ENCODE results near the gene WNT9A.
"Not testable (repeated sequence)": the region's sequence is repeated elsewhere in the genome, so short reads cannot be mapped to it uniquely, and the experiment has no call there.

The WNT9A gene

DNA sequence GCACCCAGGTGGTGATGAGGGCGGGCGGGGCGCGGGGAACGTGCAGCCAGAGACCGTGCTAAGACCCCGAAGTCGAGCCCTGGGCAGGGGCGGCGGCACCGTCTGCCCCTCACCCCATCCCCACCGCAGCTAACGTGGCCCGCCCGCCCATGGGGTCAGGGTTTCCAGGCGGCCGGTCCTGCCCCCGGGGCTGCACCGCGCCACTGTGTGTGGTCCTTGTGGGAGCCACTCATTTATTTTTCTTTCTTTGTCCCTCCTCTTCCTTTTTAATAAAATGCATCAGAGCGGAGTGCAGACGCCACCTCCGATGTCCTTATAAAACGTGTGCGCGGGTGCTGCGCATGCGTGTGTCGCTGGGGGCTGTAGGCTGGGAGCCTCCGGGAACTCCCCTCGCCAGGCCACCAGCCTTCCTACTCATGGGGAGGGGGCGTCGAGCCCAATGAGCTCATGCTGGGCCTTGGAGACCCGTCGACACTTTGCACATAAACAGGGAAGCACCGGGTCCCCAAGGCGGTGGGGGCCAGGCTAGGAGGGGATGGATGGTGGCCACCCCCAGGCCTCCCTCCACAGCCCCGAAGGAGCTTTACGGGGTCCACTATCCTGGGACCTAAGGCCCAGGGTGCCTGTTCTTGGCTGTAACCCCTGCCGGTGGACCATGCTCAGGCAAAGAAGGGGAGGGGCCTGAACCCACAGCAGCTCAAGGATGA lies 59.9 kb downstream of the WNT9A start:
- Histone ChIP-seq H3K27me3 (ENCODE audit: control insufficient read depth, insufficient read depth, low read length) (no peaks in the 10 kb centered on the region), H3K4me3 (ENCODE audit: low read length) (no peak overlapping the region), H3K36me3 (ENCODE audit: control insufficient read depth, insufficient read depth, low read length) (no peaks in the 10 kb centered on the region), H3K9me3 (ENCODE audit: control insufficient read depth, low read length) (no peaks in the 10 kb centered on the region), H3K9ac (ENCODE audit: low read length) (no peak overlapping the region), H3K4me1 (ENCODE audit: control insufficient read depth, insufficient read depth, low read length) (peaks cover 15% of the 10 kb centered on the region)

DNA sequence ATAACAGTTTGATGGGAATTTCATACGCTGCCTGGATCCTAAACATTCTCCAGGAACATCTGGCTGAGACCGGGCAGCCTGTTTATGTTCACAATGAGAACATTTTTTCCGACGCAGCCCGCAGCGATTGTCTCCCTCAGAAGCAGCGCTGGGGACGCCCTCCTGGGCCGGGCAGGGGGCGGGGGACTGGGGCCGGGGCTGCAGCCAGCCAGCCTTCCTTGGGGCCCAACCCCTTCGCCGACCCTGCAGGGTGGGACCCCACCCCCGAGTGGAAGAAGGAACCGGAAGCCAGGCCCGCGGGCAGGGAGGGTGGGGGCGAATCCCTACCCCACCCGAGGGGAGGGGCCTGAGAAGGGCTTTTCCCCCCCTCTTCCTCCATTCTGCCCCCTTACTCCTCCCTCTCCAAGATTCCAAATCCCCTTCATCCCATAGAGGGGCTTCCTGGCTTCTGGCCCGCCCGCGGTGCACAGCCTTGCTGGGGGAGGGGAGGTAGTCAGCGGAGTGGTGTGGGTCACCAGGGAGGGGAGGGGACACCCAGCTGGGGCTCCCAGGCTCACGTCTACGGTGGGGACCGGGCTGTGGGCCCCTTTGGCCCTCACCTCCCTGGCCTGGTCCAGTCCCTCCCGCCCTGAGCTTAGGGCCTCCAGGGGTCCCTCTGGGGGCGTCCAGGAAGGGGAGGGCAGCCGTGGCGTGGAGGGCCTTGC lies 60.6 kb downstream of the WNT9A start:
- H3K9me3 ChIP-seq (ENCODE audit: control insufficient read depth, low read length) = no peaks in the 10 kb centered on the region
- peaks cover 15% of the 10 kb centered on the region for H3K4me1 ChIP-seq (ENCODE audit: control insufficient read depth, insufficient read depth, low read length)
- H3K36me3 ChIP-seq (ENCODE audit: control insufficient read depth, insufficient read depth, low read length) = no peaks in the 10 kb centered on the region
- H3K9ac ChIP-seq (ENCODE audit: low read length) = peak overlapping the region; percentile 57
- no peak overlapping the region for H3K4me3 ChIP-seq (ENCODE audit: low read length)
- H3K27me3 ChIP-seq (ENCODE audit: control insufficient read depth, insufficient read depth, low read length) = no peaks in the 10 kb centered on the region

DNA sequence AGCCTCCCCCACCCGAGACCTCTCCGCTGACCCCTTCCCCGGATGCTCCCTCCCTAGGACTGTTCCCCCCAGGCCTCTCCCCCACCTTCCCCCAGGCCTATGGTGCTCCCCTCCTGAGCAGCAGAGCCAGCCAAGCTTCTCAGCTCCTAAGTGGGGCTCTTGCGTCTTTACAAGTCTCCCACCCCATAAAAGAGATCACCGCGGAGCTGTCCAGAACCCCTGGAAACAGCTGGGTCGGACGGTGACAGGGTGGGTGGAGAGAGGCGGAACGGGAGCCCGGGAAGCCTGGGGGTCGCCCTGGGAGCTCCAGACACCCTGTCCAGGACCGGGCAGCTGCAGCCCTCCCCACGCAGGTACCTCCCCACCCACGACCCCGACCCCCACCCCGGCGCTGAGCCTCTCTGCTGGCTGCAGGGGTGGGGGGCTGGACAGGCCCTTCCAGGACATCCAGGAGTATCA lies 61.2 kb downstream of the WNT9A start:
- H3K9me3 ChIP-seq (ENCODE audit: control insufficient read depth, low read length) = no peaks in the 10 kb centered on the region
- no peaks in the 10 kb centered on the region for H3K36me3 ChIP-seq (ENCODE audit: control insufficient read depth, insufficient read depth, low read length)
- peaks cover 15% of the 10 kb centered on the region for H3K4me1 ChIP-seq (ENCODE audit: control insufficient read depth, insufficient read depth, low read length)
- H3K9ac ChIP-seq (ENCODE audit: low read length) = peak overlapping the region; percentile 57
- no peaks in the 10 kb centered on the region for H3K27me3 ChIP-seq (ENCODE audit: control insufficient read depth, insufficient read depth, low read length)
- H3K4me3 ChIP-seq (ENCODE audit: low read length) = no peak overlapping the region

- Histone ChIP-seq H3K36me3 (ENCODE audit: control insufficient read depth, insufficient read depth, low read length) (no peaks in the 10 kb centered on the region), H3K4me3 (ENCODE audit: low read length) (no peak overlapping the region), H3K9me3 (ENCODE audit: control insufficient read depth, low read length) (no peaks in the 10 kb centered on the region), H3K4me1 (ENCODE audit: control insufficient read depth, insufficient read depth, low read length) (peaks cover 15% of the 10 kb centered on the region), H3K27me3 (ENCODE audit: control insufficient read depth, insufficient read depth, low read length) (no peaks in the 10 kb centered on the region), H3K9ac (ENCODE audit: low read length) (no peak overlapping the region)
These were observed 61.9 kb downstream of the WNT9A start for GRCh38 chr1:227885648-227886502.

GRCh38 chr1:227885135-227885647 lies 62.5 kb downstream of the WNT9A start:
- no peaks in the 10 kb centered on the region for H3K27me3 ChIP-seq (ENCODE audit: control insufficient read depth, insufficient read depth, low read length)
- H3K4me1 ChIP-seq (ENCODE audit: control insufficient read depth, insufficient read depth, low read length) = peaks cover 15% of the 10 kb centered on the region
- no peaks in the 10 kb centered on the region for H3K9me3 ChIP-seq (ENCODE audit: control insufficient read depth, low read length)
- H3K4me3 ChIP-seq (ENCODE audit: low read length) = no peak overlapping the region
- H3K36me3 ChIP-seq (ENCODE audit: control insufficient read depth, insufficient read depth, low read length) = no peaks in the 10 kb centered on the region
- no peak overlapping the region for H3K9ac ChIP-seq (ENCODE audit: low read length)

DNA sequence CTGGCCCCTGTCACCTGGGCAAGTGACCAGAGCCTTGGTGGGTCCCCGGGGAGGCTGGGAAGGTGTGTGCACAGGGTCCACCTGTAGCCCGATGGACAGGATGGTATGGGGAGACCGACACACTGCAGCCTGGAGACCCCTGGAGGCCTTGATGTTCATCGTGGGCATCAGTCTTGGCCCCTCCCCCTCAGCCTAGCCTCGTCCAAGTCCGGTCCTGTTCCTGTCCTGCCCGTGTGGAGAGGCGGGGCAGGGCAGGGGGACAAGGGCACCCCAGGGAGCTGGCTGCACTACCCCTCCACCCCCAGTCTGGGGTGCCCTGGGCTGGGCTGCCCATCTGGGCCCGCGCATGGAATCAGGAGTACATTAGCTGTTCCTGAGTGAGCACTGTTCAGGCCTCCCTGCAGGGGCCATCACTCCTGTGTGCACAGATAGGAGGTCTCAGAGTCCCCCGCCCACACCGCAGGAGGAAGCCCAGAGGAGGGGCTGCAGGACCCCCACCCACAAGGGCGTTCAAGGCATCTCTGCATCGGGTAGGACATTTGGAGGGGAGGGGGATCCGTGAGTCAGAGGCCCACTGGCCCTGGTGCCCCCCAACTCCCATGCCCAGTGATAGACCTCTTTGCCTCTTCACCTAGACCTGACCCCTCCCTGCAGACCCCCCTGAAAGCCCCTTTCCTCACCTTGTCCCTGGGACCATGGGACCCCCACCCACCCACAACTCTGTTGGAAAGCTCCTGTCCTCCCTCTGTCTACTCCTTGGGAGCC lies 63.2 kb downstream of the WNT9A start:
- H3K9me3 ChIP-seq (ENCODE audit: control insufficient read depth, low read length) = no peaks in the 10 kb centered on the region
- H3K4me3 ChIP-seq (ENCODE audit: low read length) = no peak overlapping the region
- no peak overlapping the region for H3K9ac ChIP-seq (ENCODE audit: low read length)
- no peaks in the 10 kb centered on the region for H3K27me3 ChIP-seq (ENCODE audit: control insufficient read depth, insufficient read depth, low read length)
- no peaks in the 10 kb centered on the region for H3K36me3 ChIP-seq (ENCODE audit: control insufficient read depth, insufficient read depth, low read length)
- peaks cover 15% of the 10 kb centered on the region for H3K4me1 ChIP-seq (ENCODE audit: control insufficient read depth, insufficient read depth, low read length)

GRCh38 chr1:227883641-227884301 lies 64.0 kb downstream of the WNT9A start:
- H3K9me3 ChIP-seq (ENCODE audit: control insufficient read depth, low read length) = no peaks in the 10 kb centered on the region
- H3K4me1 ChIP-seq (ENCODE audit: control insufficient read depth, insufficient read depth, low read length) = peaks cover 15% of the 10 kb centered on the region
- no peaks in the 10 kb centered on the region for H3K27me3 ChIP-seq (ENCODE audit: control insufficient read depth, insufficient read depth, low read length)

DNA sequence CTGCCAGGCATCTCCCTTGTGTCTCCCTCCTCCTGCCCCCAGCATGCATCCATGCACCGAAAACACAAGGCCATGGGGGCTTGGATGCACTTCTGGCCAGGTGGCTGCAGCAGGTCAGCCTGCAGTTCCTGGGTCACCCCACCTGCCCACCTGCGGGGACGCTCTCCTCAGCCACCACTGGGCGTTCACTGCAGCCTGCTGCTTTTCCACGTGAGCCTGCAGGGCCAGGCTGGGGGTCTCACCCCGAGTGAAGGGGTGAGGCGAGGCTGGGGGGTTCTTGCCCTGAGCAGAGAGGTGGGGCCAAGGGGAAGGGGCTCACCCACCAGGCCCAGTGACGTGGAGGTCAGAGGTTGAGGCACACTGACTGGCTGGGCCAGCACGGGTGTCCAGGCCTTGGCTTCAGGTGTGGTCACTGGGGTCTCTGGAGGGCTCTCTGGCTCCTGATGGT lies 64.6 kb downstream of the WNT9A start:
- Histone ChIP-seq H3K36me3 (ENCODE audit: control insufficient read depth, insufficient read depth, low read length) (no peaks in the 10 kb centered on the region), H3K9ac (ENCODE audit: low read length) (no peak overlapping the region), H3K4me3 (ENCODE audit: low read length) (no peak overlapping the region), H3K9me3 (ENCODE audit: control insufficient read depth, low read length) (no peaks in the 10 kb centered on the region), H3K27me3 (ENCODE audit: control insufficient read depth, insufficient read depth, low read length) (no peaks in the 10 kb centered on the region), H3K4me1 (ENCODE audit: control insufficient read depth, insufficient read depth, low read length) (peaks cover 15% of the 10 kb centered on the region)

More at GRCh38 chr1:227883641-227884301, 64.0 kb downstream of the WNT9A start:
- no peak overlapping the region for H3K9ac ChIP-seq (ENCODE audit: low read length)
- H3K36me3 ChIP-seq (ENCODE audit: control insufficient read depth, insufficient read depth, low read length) = no peaks in the 10 kb centered on the region
- no peak overlapping the region for H3K4me3 ChIP-seq (ENCODE audit: low read length)

DNA sequence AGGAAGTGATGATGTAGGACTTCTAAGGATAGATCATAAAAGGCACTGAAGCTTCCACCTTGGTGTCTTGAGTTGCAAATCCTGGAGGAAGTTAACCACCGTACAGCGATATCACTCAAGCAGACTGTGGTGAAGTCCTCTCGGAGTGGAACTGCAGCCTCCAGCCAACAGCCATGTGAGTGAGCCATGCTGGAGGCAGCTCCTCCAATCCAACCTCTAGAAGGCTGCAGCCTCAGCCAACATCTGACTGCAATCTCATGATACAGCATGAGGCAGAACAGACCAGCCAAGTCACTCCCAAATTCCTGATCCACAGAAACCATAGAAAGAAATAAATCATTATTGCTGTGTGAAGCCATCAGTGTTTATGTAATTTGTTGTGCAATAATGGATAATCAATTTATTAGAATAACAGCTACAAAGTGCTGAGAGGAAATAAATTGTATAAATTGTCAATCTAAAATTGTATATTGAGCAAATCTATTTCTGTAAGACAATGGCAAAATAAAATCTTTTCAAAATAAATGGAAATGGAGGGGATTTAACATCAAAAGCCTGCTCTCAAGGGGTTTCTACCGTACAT lies 67.3 kb downstream of the WNT9A start:
- H3K9ac ChIP-seq (ENCODE audit: low read length) = no peak overlapping the region
- no peaks in the 10 kb centered on the region for H3K9me3 ChIP-seq (ENCODE audit: control insufficient read depth, low read length)
- H3K36me3 ChIP-seq (ENCODE audit: control insufficient read depth, insufficient read depth, low read length) = no peaks in the 10 kb centered on the region
- no peak overlapping the region for H3K4me3 ChIP-seq (ENCODE audit: low read length)
- H3K4me1 ChIP-seq (ENCODE audit: control insufficient read depth, insufficient read depth, low read length) = peaks cover 3% of the 10 kb centered on the region
- no peaks in the 10 kb centered on the region for H3K27me3 ChIP-seq (ENCODE audit: control insufficient read depth, insufficient read depth, low read length)

GRCh38 chr1:227877810-227878209 lies 69.9 kb downstream of the WNT9A start:
- not testable (repeated sequence) for H3K27me3 ChIP-seq (ENCODE audit: control insufficient read depth, insufficient read depth, low read length); H3K4me3 ChIP-seq (ENCODE audit: low read length); H3K9ac ChIP-seq (ENCODE audit: low read length); H3K9me3 ChIP-seq (ENCODE audit: control insufficient read depth, low read length); H3K4me1 ChIP-seq (ENCODE audit: control insufficient read depth, insufficient read depth, low read length); H3K36me3 ChIP-seq (ENCODE audit: control insufficient read depth, insufficient read depth, low read length)

GRCh38 chr1:227871892-227872291 lies 75.8 kb downstream of the WNT9A start:
- not testable (repeated sequence) for H3K4me1 ChIP-seq (ENCODE audit: control insufficient read depth, insufficient read depth, low read length); H3K9ac ChIP-seq (ENCODE audit: low read length); H3K36me3 ChIP-seq (ENCODE audit: control insufficient read depth, insufficient read depth, low read length); H3K27me3 ChIP-seq (ENCODE audit: control insufficient read depth, insufficient read depth, low read length); H3K9me3 ChIP-seq (ENCODE audit: control insufficient read depth, low read length); H3K4me3 ChIP-seq (ENCODE audit: low read length)

Data from mucosa of stomach (tissue), 1 donor.